SK-N-SH (cell line): ENCODE measurements around the gene BLVRA. TPM values are rescaled to one million over a fixed set of nuclear protein-coding genes. Genes with fewer than 3 reads are reported as not detected.

Experiments
- CTCF ChIA-PET: fragments of 300-600, 350-600 bp; formaldehyde crosslinking; extraction: SDS; loops from one replicate; lab custom pipeline; 2021; lab: Yijun Ruan, JAX
- POLR2A ChIA-PET: fragments of 350-600 bp; sonication (Branson Sonifier 250); formaldehyde crosslinking; extraction: SDS; loops from one replicate; lab custom pipeline; 2020; ENCODE audit warnings: antibody characterized with exemption, inconsistent platforms; lab: Yijun Ruan, JAX
- DNase-seq: peaks from one replicate; pipeline ENCODE4 v3.0.0; 2012
- H2AFZ ChIP-seq: fragments of 200-600 bp; sonication (generic); 2 replicates; pipeline ENCODE4 v1.8.1; 2016; ENCODE audit warnings: antibody characterized with exemption, mild to moderate bottlenecking, low read depth
- H3F3A ChIP-seq: fragments of 200-600 bp; sonication (generic); replicated peaks from 2 replicates; pipeline ENCODE3; 2016; ENCODE audit warnings: antibody characterized with exemption, mild to moderate bottlenecking; ENCODE audit not compliant: insufficient read depth
- H3K27ac ChIP-seq, 2 experiments: fragments of 200-500 bp in 1 of 2; fragments of 200-600 bp in 1 of 2; sonication (Bioruptor generic) in 1 of 2; sonication (generic), shearing (Covaris generic) in 1 of 2; 2 replicates each; pipeline versions ENCODE4 v1.5.1 to v1.6.1; 2014 to 2016; ENCODE audit warnings: low read depth in 2 of 2, inconsistent platforms in 1 of 2, low read length in 1 of 2, mild to moderate bottlenecking in 1 of 2, mixed read lengths in 1 of 2
- H3K27me3 ChIP-seq: fragments of 200-600 bp; sonication (generic), shearing (Covaris generic); 2 replicates; pipeline ENCODE4 v1.6.1; 2016; ENCODE audit warnings: mixed run types; ENCODE audit not compliant: insufficient read depth
- H3K36me3 ChIP-seq, 2 experiments: fragments of 200-500 bp in 1 of 2; fragments of 200-600 bp in 1 of 2; sonication (Bioruptor generic) in 1 of 2; sonication (generic) in 1 of 2; replicated peaks in 1 of 2; 2 replicates each; pipeline versions ENCODE3 to v1.5.1; 2014 to 2016; ENCODE audit warnings: low read length in 1 of 2, mild to moderate bottlenecking in 1 of 2; ENCODE audit not compliant: insufficient read depth in 2 of 2, control insufficient read depth in 1 of 2
- H3K4me1 ChIP-seq, 2 experiments: fragments of 200-500 bp in 1 of 2; fragments of 200-600 bp in 1 of 2; sonication (Bioruptor generic) in 1 of 2; sonication (generic), shearing (Covaris generic) in 1 of 2; 2 replicates each; pipeline versions ENCODE4 v1.5.1 to v1.6.1; 2014 to 2016; ENCODE audit warnings: low read depth in 1 of 2, low read length in 1 of 2, mixed run types in 1 of 2; ENCODE audit not compliant: insufficient read depth in 2 of 2, control insufficient read depth in 1 of 2
- H3K4me2 ChIP-seq: fragments of 200-600 bp; sonication (generic), shearing (Covaris generic); 2 replicates; pipeline ENCODE4 v1.6.1; 2017; ENCODE audit warnings: mixed run types
- H3K4me3 ChIP-seq, 2 experiments: fragments of 200-500 bp in 1 of 2; fragments of 200-600 bp in 1 of 2; sonication (Bioruptor generic) in 1 of 2; sonication (generic), shearing (Covaris generic) in 1 of 2; 2 replicates each; pipeline versions ENCODE4 v1.5.1 to v1.8.1; 2014 to 2016; ENCODE audit warnings: low read depth in 2 of 2, inconsistent platforms in 1 of 2, low read length in 1 of 2, mild to moderate bottlenecking in 1 of 2, mixed read lengths in 1 of 2, moderate library complexity in 1 of 2
- H3K79me2 ChIP-seq: fragments of 200-600 bp; sonication (generic); 2 replicates; pipeline ENCODE4 v1.8.1; 2017; ENCODE audit warnings: mild to moderate bottlenecking; ENCODE audit not compliant: insufficient read depth
- H3K9ac ChIP-seq: fragments of 200-600 bp; sonication (generic); 2 replicates; pipeline ENCODE4 v1.6.1; 2017; ENCODE audit warnings: mixed run types
- H3K9me2 ChIP-seq: fragments of 200-600 bp; sonication (generic); 2 replicates; pipeline ENCODE4 v1.6.1; 2017; ENCODE audit warnings: mixed run types
- H3K9me3 ChIP-seq: fragments of 200-600 bp; sonication (generic); 2 replicates; pipeline ENCODE4 v1.6.1; 2017; ENCODE audit warnings: mixed run types, mild to moderate bottlenecking, moderate library complexity
- H4K20me1 ChIP-seq: fragments of 200-600 bp; sonication (generic); 2 replicates; pipeline ENCODE4 v1.6.1; 2017; ENCODE audit warnings: mild to moderate bottlenecking, mixed run types; ENCODE audit not compliant: insufficient read depth
- CTCF ChIP-seq: fragments of 200-600 bp; sonication (generic); IDR thresholded peaks from 2 replicates; pipeline ENCODE4 v1.6.1; 2017; ENCODE audit warnings: antibody characterized with exemption, mild to moderate bottlenecking, moderate library complexity
- ELF1 ChIP-seq: IDR thresholded peaks from 2 replicates; pipeline ENCODE4 v1.4.0; 2012
- EZH2phosphoT487 ChIP-seq: fragments of 200-600 bp; sonication (generic); IDR thresholded peaks from 2 replicates; pipeline ENCODE4 v1.6.1; 2017; ENCODE audit warnings: low read depth, mixed run types, mild to moderate bottlenecking, antibody characterized with exemption, moderate library complexity, borderline replicate concordance
- GATA2 ChIP-seq: sonication (generic); formaldehyde crosslinking; IDR thresholded peaks from 2 replicates; pipeline ENCODE4 v1.5.0; 2020; ENCODE audit warnings: mild to moderate bottlenecking, missing genetic modification reagents
- JUND ChIP-seq: IDR thresholded peaks from 2 replicates; pipeline ENCODE4 v1.4.0; 2012
- MEF2A ChIP-seq: IDR thresholded peaks from 2 replicates; pipeline ENCODE4 v1.4.0; 2012; ENCODE audit warnings: low read depth, borderline replicate concordance
- MXI1 ChIP-seq: IDR thresholded peaks from 2 replicates; pipeline ENCODE4 v1.6.1; 2012; ENCODE audit warnings: mild to moderate bottlenecking, low read depth, low read length, improper control_type of control experiment
- NFIC ChIP-seq: IDR thresholded peaks from 2 replicates; pipeline ENCODE4 v1.4.0; 2012; ENCODE audit warnings: borderline replicate concordance
- NRF1 ChIP-seq: IDR thresholded peaks from 2 replicates; pipeline ENCODE4 v1.6.1; 2012; ENCODE audit warnings: low read depth, mild to moderate bottlenecking, low read length
- POLR2AphosphoS5 ChIP-seq: IDR thresholded peaks from 2 replicates; pipeline ENCODE4 v1.6.1; 2012; ENCODE audit warnings: low read depth, low read length
- RAD21 ChIP-seq: IDR thresholded peaks from 2 replicates; pipeline ENCODE4 v1.6.1; 2012; ENCODE audit warnings: mild to moderate bottlenecking, low read length
- RCOR1 ChIP-seq: fragments of 150-350 bp; IDR thresholded peaks from 2 replicates; pipeline ENCODE4 v1.6.1; 2017; ENCODE audit warnings: antibody characterized with exemption, low read length
- REST ChIP-seq: IDR thresholded peaks from 2 replicates; pipeline ENCODE4 v1.6.1; 2012; ENCODE audit warnings: mild to moderate bottlenecking, low read depth, low read length, moderate library complexity
- RFX5 ChIP-seq: IDR thresholded peaks from 2 replicates; pipeline ENCODE4 v1.6.1; 2012; ENCODE audit warnings: mild to moderate bottlenecking, improper control_type of control experiment, low read length
- SIN3A ChIP-seq: IDR thresholded peaks from 2 replicates; pipeline ENCODE4 v1.6.1; 2012; ENCODE audit warnings: low read depth, mild to moderate bottlenecking, low read length, moderate library complexity, borderline replicate concordance
- TAF1 ChIP-seq: IDR thresholded peaks from 2 replicates; pipeline ENCODE4 v1.6.1; 2012; ENCODE audit warnings: low read depth, mild to moderate bottlenecking, low read length, moderate library complexity, borderline replicate concordance
- TEAD4 ChIP-seq: IDR thresholded peaks from 2 replicates; pipeline ENCODE4 v1.4.0; 2012; ENCODE audit warnings: mild to moderate bottlenecking, borderline replicate concordance; ENCODE audit not compliant: insufficient read depth
- USF1 ChIP-seq: IDR thresholded peaks from 2 replicates; pipeline ENCODE4 v1.4.0; 2012; ENCODE audit warnings: low read depth, borderline replicate concordance
- USF2 ChIP-seq: fragments of 150-350 bp; IDR thresholded peaks from 2 replicates; pipeline ENCODE4 v1.6.1; 2017; ENCODE audit warnings: antibody characterized with exemption, low read length, low read depth, borderline replicate concordance
- YY1 ChIP-seq: IDR thresholded peaks from 2 replicates; pipeline ENCODE4 v1.4.0; 2012; ENCODE audit warnings: low read depth, mild to moderate bottlenecking
- WGBS: methylation state at CpG from one replicate; pipeline ENCODE4 v1.1.6; 2017; ENCODE audit warnings: low lambda C conversion rate; 5-methylcytosine and 5-hydroxymethylcytosine counted together
- polyA plus RNA-seq, 3 experiments: library from polyadenylated mRNA; depleted of rRNA; stranded (reverse); fragments of >200 nt; gene quantifications; 2 replicates each; pipeline ENCODE4 v1.2.3, GENCODE V29; 2012

BLVRA gene
- polyA plus RNA-seq, 1 of the 3 experiments (the other 2 are of a cell fraction): 123 TPM

- H3K27ac ChIP-seq: no peak overlapping the region
- 87% methylated on average over 5 of the region's 5 CpGs for WGBS
- no peaks in the 10 kb centered on the region for H4K20me1 ChIP-seq
- H3K36me3 ChIP-seq: peaks cover 3 to 8% of the 10 kb centered on the region in 2 experiments
- peaks cover 45% of the 10 kb centered on the region for H3K79me2 ChIP-seq
- H2AFZ ChIP-seq: no peak overlapping the region
- H3K9me2 ChIP-seq: no peaks in the 10 kb centered on the region
- H3K4me3 ChIP-seq: no peak overlapping the region
- no peak for TF ChIP-seq TAF1
- TF ChIP-seq MEF2A: no peak
- TF ChIP-seq RCOR1: no peak
- TF ChIP-seq RFX5: no peak
- TF ChIP-seq REST: no peak
- no peak for TF ChIP-seq SIN3A
- TF ChIP-seq POLR2AphosphoS5: no peak
- no peak for TF ChIP-seq RAD21
- no peak for TF ChIP-seq TEAD4
- no peak for TF ChIP-seq ELF1
- TF ChIP-seq NFIC: no peak
- TF ChIP-seq EZH2phosphoT487: no peak
- no peak for TF ChIP-seq JUND
- no peak for TF ChIP-seq GATA2 (CRISPR knock-in tag)
- TF ChIP-seq NRF1: no peak
- TF ChIP-seq YY1: no peak
- TF ChIP-seq CTCF: no peak
- TF ChIP-seq USF2: no peak
- no peak for TF ChIP-seq MXI1
- TF ChIP-seq USF1: no peak
- TF ChIP-seq, all 33 proteins: peak for 0
- Histone ChIP-seq H3K4me2 (no peak overlapping the region), H3K9me3 (no peaks in the 10 kb centered on the region), H3K27me3 (no peaks in the 10 kb centered on the region), H3F3A (no peaks in the 10 kb centered on the region), H3K4me1 (peaks cover 14 to 24% of the 10 kb centered on the region in 2 experiments; a peak in 3 of 4 replicates), H3K9ac (no peak overlapping the region)
- CTCF ChIA-PET: interaction anchor here (1.5 to 2.6 kb wide), 3 partner anchors 23 to 179 kb away, joined by 5 to 13 read pairs (median 6); partner anchors contain the start of gene STK17A
- no peak for DNase-seq
- POLR2A ChIA-PET: no interaction called here
These were observed 3.6 kb downstream of the BLVRA start for GRCh38 chr7:43761938-43762692.
